HCEC 1CT (cell line): ENCODE measurements around the gene CERCAM.

Experiments
- DNase-seq: peaks from one replicate; pipeline ENCODE4 v3.0.0-alpha.2; 2017

Gene CERCAM

GRCh38 chr9:128420651-128421481, at the start of gene CERCAM:
Gene CERCAM, plus strand, starts transcription at chr9:128420857. Its CDS starts 21 bp downstream, at chr9:128420878.
- peak; percentile 40 for DNase-seq

GRCh38 chr9:128371630-128372117, 49.0 kb upstream of the CERCAM start:
- DNase-seq, result no peak

GRCh38 chr9:128372188-128372641, 48.4 kb upstream of the CERCAM start:
- DNase-seq, result no peak

GRCh38 chr9:128372784-128373183, 47.9 kb upstream of the CERCAM start:
- DNase-seq, result peak; percentile 36

- no peak for DNase-seq
Observed at GRCh38 chr9:128374221-128374675, 46.4 kb upstream of the CERCAM start.

- no peak for DNase-seq
Observed at GRCh38 chr9:128375865-128376264, 44.8 kb upstream of the CERCAM start.

- no peak for DNase-seq
Observed at GRCh38 chr9:128382261-128382660, 38.4 kb upstream of the CERCAM start.

GRCh38 chr9:128383007-128383753, 37.5 kb upstream of the CERCAM start:
- no peak for DNase-seq

- no peak for DNase-seq
Observed at GRCh38 chr9:128383791-128384190, 36.9 kb upstream of the CERCAM start.

GRCh38 chr9:128384801-128385495, 35.7 kb upstream of the CERCAM start:
- DNase-seq, result no peak

- no peak for DNase-seq
Observed at GRCh38 chr9:128385496-128386460, 34.9 kb upstream of the CERCAM start.

- DNase-seq, result no peak
Observed at GRCh38 chr9:128388150-128388549, 32.5 kb upstream of the CERCAM start.

- DNase-seq, result no peak
Observed at GRCh38 chr9:128389395-128390149, 31.1 kb upstream of the CERCAM start.

GRCh38 chr9:128390150-128390812, 30.4 kb upstream of the CERCAM start:
- DNase-seq, result no peak

- DNase-seq, result no peak
Observed at GRCh38 chr9:128390813-128391711, 29.6 kb upstream of the CERCAM start.

- DNase-seq, result no peak
Observed at GRCh38 chr9:128391956-128392301, 28.7 kb upstream of the CERCAM start.

- no peak for DNase-seq
Observed at GRCh38 chr9:128392302-128393144, 28.1 kb upstream of the CERCAM start.

GRCh38 chr9:128393145-128393775, 27.4 kb upstream of the CERCAM start:
- DNase-seq, result no peak
